Myometrial cell (primary cell): Measurements from ENCODE around the gene EPHA3. TPM values are rescaled to one million over a fixed set of nuclear protein-coding genes. Genes with fewer than 3 reads are reported as not detected.

Experiments used
- total RNA-seq: library from RNA; depleted of rRNA; stranded (reverse); fragments of >200 nt; gene quantifications from 2 replicates; pipeline ENCODE4 v1.2.3, GENCODE V29; 2015

The EPHA3 gene
- total RNA-seq, result 0.71 and 1.4 TPM in 2 replicates

GRCh38 chr3:89107461-89108290, at the start of gene EPHA3:
Gene EPHA3, plus strand, starts transcription at chr3:89107621. Its CDS starts 128 bp downstream, at chr3:89107749.

